CD4-positive, alpha-beta T cell (primary cell): Measurements from ENCODE around the gene COQ2. TPM values are rescaled to one million over a fixed set of nuclear protein-coding genes. Genes with fewer than 3 reads are reported as not detected.

Experiments
- ATAC-seq: fragments of 200-7000 bp; cut with Tn5 transposase; one replicate; pipeline ENCODE4 v1.10.0; 2022; ENCODE audit warnings: mild to moderate bottlenecking; ENCODE audit not compliant: poor library complexity
- CTCF ChIA-PET: fragments of 350-600 bp; sonication (Branson Sonifier 250); formaldehyde crosslinking; loops from one replicate; lab custom pipeline; 2021; ENCODE audit warnings: antibody characterized with exemption, inconsistent platforms; lab: Charles Lee
- POLR2A ChIA-PET: fragments of 350-600 bp; sonication (Branson Sonifier 250); formaldehyde crosslinking; loops from one replicate; lab custom pipeline; 2021; ENCODE audit warnings: antibody characterized with exemption, inconsistent platforms; lab: Charles Lee
- DNase-seq, 14 experiments: peaks; one replicate each; pipeline ENCODE4 v3.0.0-alpha.2; 2013 to 2020; ENCODE audit warnings: mixed read lengths in 2 of 14
- H3K27ac ChIP-seq, 2 donors: one replicate each; pipeline versions ENCODE4 v1.5.1 to v1.7.0; 2013; ENCODE audit warnings: low read length in 2 of 2, low read depth in 1 of 2, mild to moderate bottlenecking in 1 of 2
- H3K27me3 ChIP-seq, 2 experiments: 1 replicate in 1 of 2; 2 replicates in 1 of 2; pipeline versions ENCODE4 v1.6.1 to v1.7.0; 2013; ENCODE audit warnings: low read length in 2 of 2, control low read depth in 1 of 2, mild to moderate bottlenecking in 1 of 2, moderate library complexity in 1 of 2; ENCODE audit not compliant: insufficient read depth in 2 of 2, control insufficient read depth in 1 of 2
- H3K36me3 ChIP-seq: one replicate; pipeline ENCODE4 v1.6.1; 2013; ENCODE audit warnings: low read length, control low read depth; ENCODE audit not compliant: insufficient read depth
- H3K4me1 ChIP-seq: one replicate; pipeline ENCODE4 v1.6.1; 2013; ENCODE audit warnings: low read length, control low read depth; ENCODE audit not compliant: insufficient read depth
- H3K4me3 ChIP-seq: one replicate; pipeline ENCODE4 v1.5.1; 2013; ENCODE audit warnings: mild to moderate bottlenecking, low read length, moderate library complexity
- H3K9me3 ChIP-seq, 2 experiments: 1 replicate in 1 of 2; 2 replicates in 1 of 2; pipeline versions ENCODE4 v1.6.1 to v1.7.0; 2013; ENCODE audit warnings: low read length in 2 of 2, mild to moderate bottlenecking in 2 of 2, control low read depth in 1 of 2, moderate library complexity in 1 of 2; ENCODE audit not compliant: control insufficient read depth in 1 of 2, insufficient read depth in 1 of 2
- H3K27ac Mint-ChIP-seq: one replicate; pipeline ENCODE4 v1.8.0; 2020; ENCODE audit warnings: mixed read lengths
- H3K27me3 Mint-ChIP-seq: one replicate; pipeline ENCODE4 v1.8.0; 2021; ENCODE audit warnings: mixed read lengths
- H3K36me3 Mint-ChIP-seq: one replicate; pipeline ENCODE4 v1.8.0; 2021; ENCODE audit warnings: low read depth, mixed read lengths
- H3K4me1 Mint-ChIP-seq: one replicate; pipeline ENCODE4 v1.8.0; 2021; ENCODE audit warnings: low read depth, mixed read lengths
- H3K4me3 Mint-ChIP-seq: one replicate; pipeline ENCODE4 v1.8.0; 2020; ENCODE audit warnings: mild to moderate bottlenecking, mixed read lengths
- H3K9me3 Mint-ChIP-seq: one replicate; pipeline ENCODE4 v1.8.0; 2020; ENCODE audit warnings: mixed read lengths
- CTCF ChIP-seq: fragments of 200-600 bp; IDR thresholded peaks from one replicate; pipeline ENCODE4 v1.8.0; 2022; ENCODE audit warnings: antibody characterized with exemption, mild to moderate bottlenecking
- intact Hi-C, 2 experiments: fragments of 100-400 bp; cut with DNase I in 1 of 2; cut with micrococcal nuclease in 1 of 2; formaldehyde crosslinking; loops; one replicate each; pipeline versions ENCODE4 v1.15.1 to v1.9.0; 2023 to 2025; cut with DNase I, micrococcal nuclease
- total RNA-seq, 174 experiments: library from RNA in 2 of 174; stranded (reverse) in 2 of 174; gene quantifications; one replicate each; pipeline ENCODE4 v1.2.3 and lab custom pipeline; 2021 to 2026

Gene COQ2
- total RNA-seq, 2 experiments from 2014 or later = 9.2 to 10.1 TPM

DNA sequence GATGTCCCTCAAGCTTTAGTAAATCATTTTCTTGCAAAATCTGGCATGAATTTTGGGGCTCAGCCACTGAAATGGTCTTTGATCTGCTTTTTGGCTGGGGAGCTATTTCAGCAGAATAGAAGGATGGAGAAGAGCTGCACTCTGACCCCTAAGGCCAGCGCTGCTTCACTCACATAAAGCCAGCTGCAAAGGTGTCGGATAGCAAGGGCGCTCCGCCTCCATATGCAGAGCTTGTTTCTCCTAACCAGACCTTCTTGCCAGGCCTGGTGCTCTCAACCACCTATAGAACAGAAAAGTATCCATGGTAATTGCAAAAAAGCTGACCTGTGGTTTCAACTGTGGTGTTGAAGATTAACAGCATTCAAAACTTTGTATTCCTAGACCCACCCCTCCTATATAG, 24.1 kb upstream of the COQ2 start:
- no peak overlapping the region for H3K4me3 ChIP-seq
- ATAC-seq (no peak), DNase-seq (no peak)
- H3K4me1 ChIP-seq = no peaks in the 10 kb centered on the region
- no peaks in the 10 kb centered on the region for H3K9me3 Mint-ChIP-seq
- TF ChIP-seq CTCF = no peak
- CTCF ChIA-PET = no interaction called here
- H3K9me3 ChIP-seq = no peaks in the 10 kb centered on the region
- H3K4me3 Mint-ChIP-seq = no peak overlapping the region
- no peaks in the 10 kb centered on the region for H3K27me3 Mint-ChIP-seq
- H3K36me3 ChIP-seq = peaks cover 36% of the 10 kb centered on the region
- H3K27ac Mint-ChIP-seq = no peak overlapping the region
- POLR2A ChIA-PET = no interaction called here
- intact Hi-C loops = no loop called here
- H3K36me3 Mint-ChIP-seq = peaks cover 71% of the 10 kb centered on the region
- H3K27ac ChIP-seq = no peak overlapping the region
- H3K4me1 Mint-ChIP-seq = no peaks in the 10 kb centered on the region
- no peaks in the 10 kb centered on the region for H3K27me3 ChIP-seq

DNA sequence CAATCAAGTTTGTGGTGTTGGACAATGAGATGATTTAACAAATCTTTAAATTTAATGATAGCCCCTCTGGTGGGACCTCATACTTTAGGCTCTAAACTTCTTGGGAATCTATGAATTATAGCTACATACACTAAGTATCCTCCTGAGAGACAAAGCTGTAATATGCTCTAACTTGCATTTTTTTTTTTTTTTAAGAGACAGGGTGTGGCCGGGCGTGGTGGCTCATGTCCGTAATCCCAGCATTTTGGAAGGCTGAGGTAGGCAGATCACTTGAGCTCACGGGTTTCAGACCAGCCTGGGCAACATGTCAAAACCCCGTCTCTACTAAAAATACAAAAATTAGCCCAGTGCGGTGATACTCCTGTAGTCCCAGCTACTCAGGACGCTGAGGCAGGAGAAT, 23.3 kb upstream of the COQ2 start:
- H3K27ac ChIP-seq = no peak overlapping the region
- DNase-seq = no peak
- no peak overlapping the region for H3K4me3 ChIP-seq
- no peaks in the 10 kb centered on the region for H3K9me3 ChIP-seq
- Mint-ChIP-seq H3K4me1 (no peaks in the 10 kb centered on the region), H3K27me3 (no peaks in the 10 kb centered on the region), H3K27ac (no peak overlapping the region), H3K4me3 (no peak overlapping the region), H3K36me3 (peaks cover 69% of the 10 kb centered on the region), H3K9me3 (no peaks in the 10 kb centered on the region)
- POLR2A ChIA-PET = no interaction called here
- CTCF ChIA-PET = no interaction called here
- intact Hi-C loops = no loop called here
- no peak for TF ChIP-seq CTCF
- no peaks in the 10 kb centered on the region for H3K27me3 ChIP-seq
- no peak for ATAC-seq
- no peaks in the 10 kb centered on the region for H3K4me1 ChIP-seq
- H3K36me3 ChIP-seq = peaks cover 36% of the 10 kb centered on the region

DNA sequence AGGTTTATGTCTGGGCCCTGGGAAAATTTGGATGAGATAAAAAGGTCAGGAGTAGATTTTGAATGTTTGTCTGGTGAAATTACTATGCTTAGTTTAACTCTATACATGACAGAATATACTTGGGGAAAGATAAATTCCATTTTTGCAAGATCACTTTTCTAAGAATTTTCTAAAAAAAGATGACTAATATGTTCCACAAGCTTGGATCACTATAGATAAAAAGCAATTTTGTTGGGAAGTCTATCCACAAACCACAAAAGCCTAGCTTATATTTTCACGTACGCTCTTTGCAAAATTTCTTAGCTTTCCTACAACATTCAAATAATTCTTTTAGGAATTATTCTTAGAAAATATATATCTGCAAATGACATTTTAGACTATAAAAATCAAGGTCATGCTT, 20.6 kb upstream of the COQ2 start:
- DNase-seq (no peak), ATAC-seq (no peak)
- Mint-ChIP-seq H3K36me3 (peaks cover 75% of the 10 kb centered on the region), H3K4me1 (no peaks in the 10 kb centered on the region), H3K27ac (no peak overlapping the region), H3K9me3 (no peaks in the 10 kb centered on the region), H3K4me3 (no peak overlapping the region), H3K27me3 (no peaks in the 10 kb centered on the region)
- ChIA-PET CTCF (no interaction called here), POLR2A (no interaction called here)
- peaks cover 37% of the 10 kb centered on the region for H3K36me3 ChIP-seq
- no peak for TF ChIP-seq CTCF
- no peaks in the 10 kb centered on the region for H3K27me3 ChIP-seq
- no peak overlapping the region for H3K27ac ChIP-seq
- H3K9me3 ChIP-seq = no peaks in the 10 kb centered on the region
- H3K4me1 ChIP-seq = no peaks in the 10 kb centered on the region
- H3K4me3 ChIP-seq = no peak overlapping the region
- intact Hi-C loops = no loop called here
